Measurements from ENCODE around the gene ADRB1.
A peak's percentile ranks its signal among the peaks of the same experiment; 100 is the strongest.

Gene ADRB1

DNA sequence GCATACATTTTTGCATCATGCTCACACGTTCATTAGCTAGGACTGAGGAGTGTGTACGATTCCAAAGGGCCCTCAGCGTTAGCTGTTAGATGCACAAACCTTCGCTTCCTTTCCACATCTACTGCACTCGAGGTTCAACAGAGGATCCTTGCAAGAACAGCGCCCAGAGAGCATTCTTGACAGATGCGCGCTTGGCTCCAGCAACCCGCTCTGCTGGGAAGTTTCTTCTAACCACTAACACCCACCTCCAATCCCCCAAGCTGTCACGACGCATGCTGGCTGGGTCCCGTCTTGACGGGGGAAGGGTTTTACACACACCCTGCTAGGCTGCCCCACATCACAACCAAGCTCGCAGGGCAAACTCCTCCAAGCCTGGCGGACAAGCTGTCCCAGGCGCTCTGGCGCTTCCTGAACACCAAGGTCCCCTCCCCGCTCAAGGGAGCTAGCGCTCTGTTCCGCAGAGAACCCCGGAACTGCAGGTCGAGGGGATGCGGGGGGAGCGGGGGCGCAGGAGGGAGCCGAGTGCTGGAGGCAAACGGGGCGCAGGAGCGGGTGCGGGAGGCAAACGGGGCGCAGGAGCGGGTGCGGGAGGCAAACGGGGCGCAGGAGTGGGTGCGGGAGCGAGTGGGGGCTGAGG, 653 bp upstream of the ADRB1 start:
- TF ChIP-seq, protein P1, sequence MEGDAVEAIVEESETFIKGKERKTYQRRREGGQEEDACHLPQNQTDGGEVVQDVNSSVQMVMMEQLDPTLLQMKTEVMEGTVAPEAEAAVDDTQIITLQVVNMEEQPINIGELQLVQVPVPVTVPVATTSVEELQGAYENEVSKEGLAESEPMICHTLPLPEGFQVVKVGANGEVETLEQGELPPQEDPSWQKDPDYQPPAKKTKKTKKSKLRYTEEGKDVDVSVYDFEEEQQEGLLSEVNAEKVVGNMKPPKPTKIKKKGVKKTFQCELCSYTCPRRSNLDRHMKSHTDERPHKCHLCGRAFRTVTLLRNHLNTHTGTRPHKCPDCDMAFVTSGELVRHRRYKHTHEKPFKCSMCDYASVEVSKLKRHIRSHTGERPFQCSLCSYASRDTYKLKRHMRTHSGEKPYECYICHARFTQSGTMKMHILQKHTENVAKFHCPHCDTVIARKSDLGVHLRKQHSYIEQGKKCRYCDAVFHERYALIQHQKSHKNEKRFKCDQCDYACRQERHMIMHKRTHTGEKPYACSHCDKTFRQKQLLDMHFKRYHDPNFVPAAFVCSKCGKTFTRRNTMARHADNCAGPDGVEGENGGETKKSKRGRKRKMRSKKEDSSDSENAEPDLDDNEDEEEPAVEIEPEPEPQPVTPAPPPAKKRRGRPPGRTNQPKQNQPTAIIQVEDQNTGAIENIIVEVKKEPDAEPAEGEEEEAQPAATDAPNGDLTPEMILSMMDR (IDR thresholded peaks at IDR 0.05; ENCODE audit: low read length, missing control alignments): no peak
- DNase-seq (ENCODE audit: low read depth): peak; percentile 20
- H3K4me3 ChIP-seq (replicated peaks; ENCODE audit: low read depth, low read length): no peak overlapping the region

DNA sequence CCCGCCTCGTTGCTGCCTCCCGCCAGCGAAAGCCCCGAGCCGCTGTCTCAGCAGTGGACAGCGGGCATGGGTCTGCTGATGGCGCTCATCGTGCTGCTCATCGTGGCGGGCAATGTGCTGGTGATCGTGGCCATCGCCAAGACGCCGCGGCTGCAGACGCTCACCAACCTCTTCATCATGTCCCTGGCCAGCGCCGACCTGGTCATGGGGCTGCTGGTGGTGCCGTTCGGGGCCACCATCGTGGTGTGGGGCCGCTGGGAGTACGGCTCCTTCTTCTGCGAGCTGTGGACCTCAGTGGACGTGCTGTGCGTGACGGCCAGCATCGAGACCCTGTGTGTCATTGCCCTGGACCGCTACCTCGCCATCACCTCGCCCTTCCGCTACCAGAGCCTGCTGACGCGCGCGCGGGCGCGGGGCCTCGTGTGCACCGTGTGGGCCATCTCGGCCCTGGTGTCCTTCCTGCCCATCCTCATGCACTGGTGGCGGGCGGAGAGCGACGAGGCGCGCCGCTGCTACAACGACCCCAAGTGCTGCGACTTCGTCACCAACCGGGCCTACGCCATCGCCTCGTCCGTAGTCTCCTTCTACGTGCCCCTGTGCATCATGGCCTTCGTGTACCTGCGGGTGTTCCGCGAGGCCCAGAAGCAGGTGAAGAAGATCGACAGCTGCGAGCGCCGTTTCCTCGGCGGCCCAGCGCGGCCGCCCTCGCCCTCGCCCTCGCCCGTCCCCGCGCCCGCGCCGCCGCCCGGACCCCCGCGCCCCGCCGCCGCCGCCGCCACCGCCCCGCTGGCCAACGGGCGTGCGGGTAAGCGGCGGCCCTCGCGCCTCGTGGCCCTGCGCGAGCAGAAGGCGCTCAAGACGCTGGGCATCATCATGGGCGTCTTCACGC, 825 bp downstream of the ADRB1 start:
- TF ChIP-seq, protein P1 (IDR thresholded peaks at IDR 0.05; ENCODE audit: low read length, missing control alignments): no peak
- DNase-seq (ENCODE audit: low read depth): no peak
- H3K4me3 ChIP-seq (replicated peaks; ENCODE audit: low read depth, low read length): no peak overlapping the region

DNA sequence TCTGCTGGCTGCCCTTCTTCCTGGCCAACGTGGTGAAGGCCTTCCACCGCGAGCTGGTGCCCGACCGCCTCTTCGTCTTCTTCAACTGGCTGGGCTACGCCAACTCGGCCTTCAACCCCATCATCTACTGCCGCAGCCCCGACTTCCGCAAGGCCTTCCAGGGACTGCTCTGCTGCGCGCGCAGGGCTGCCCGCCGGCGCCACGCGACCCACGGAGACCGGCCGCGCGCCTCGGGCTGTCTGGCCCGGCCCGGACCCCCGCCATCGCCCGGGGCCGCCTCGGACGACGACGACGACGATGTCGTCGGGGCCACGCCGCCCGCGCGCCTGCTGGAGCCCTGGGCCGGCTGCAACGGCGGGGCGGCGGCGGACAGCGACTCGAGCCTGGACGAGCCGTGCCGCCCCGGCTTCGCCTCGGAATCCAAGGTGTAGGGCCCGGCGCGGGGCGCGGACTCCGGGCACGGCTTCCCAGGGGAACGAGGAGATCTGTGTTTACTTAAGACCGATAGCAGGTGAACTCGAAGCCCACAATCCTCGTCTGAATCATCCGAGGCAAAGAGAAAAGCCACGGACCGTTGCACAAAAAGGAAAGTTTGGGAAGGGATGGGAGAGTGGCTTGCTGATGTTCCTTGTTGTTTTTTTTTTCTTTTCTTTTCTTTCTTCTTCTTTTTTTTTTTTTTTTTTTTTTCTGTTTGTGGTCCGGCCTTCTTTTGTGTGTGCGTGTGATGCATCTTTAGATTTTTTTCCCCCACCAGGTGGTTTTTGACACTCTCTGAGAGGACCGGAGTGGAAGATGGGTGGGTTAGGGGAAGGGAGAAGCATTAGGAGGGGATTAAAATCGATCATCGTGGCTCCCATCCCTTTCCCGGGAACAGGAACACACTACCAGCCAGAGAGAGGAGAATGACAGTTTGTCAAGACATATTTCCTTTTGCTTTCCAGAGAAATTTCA, 1.7 kb downstream of the ADRB1 start:
- H3K4me3 ChIP-seq (replicated peaks; ENCODE audit: low read depth, low read length): no peak overlapping the region
- TF ChIP-seq, protein P1 (IDR thresholded peaks at IDR 0.05; ENCODE audit: low read length, missing control alignments): no peak
- no peak for DNase-seq (ENCODE audit: low read depth)

DNA sequence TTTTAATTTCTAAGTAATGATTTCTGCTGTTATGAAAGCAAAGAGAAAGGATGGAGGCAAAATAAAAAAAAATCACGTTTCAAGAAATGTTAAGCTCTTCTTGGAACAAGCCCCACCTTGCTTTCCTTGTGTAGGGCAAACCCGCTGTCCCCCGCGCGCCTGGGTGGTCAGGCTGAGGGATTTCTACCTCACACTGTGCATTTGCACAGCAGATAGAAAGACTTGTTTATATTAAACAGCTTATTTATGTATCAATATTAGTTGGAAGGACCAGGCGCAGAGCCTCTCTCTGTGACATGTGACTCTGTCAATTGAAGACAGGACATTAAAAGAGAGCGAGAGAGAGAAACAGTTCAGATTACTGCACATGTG, 2.4 kb downstream of the ADRB1 start:
- TF ChIP-seq, protein P1 (IDR thresholded peaks at IDR 0.05; ENCODE audit: low read length, missing control alignments): no peak
- no peak for DNase-seq (ENCODE audit: low read depth)
- H3K4me3 ChIP-seq (replicated peaks; ENCODE audit: low read depth, low read length): no peak overlapping the region

DNA sequence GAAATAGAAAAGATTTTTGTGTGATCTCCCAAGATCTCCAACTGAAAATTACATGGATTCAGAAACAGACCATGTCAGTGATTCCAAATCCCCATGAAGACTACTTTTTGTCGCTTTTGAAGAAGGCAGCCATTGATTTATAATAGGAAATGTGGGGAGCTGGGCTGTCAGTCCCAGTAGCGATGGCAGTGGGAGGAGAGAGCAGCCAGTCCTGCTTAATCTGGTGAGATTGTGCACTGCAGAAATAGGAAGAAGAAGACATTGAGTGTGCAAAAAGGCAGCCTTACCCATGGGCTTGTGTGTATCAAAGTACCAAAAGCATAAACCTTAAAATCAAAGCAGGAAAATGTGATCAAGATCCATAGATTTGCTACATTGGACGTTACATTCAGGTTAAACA, 4.8 kb downstream of the ADRB1 start:
- no peak overlapping the region for H3K4me3 ChIP-seq (replicated peaks; ENCODE audit: low read depth, low read length)
- DNase-seq (ENCODE audit: low read depth): no peak
- TF ChIP-seq, protein P1 (IDR thresholded peaks at IDR 0.05; ENCODE audit: low read length, missing control alignments): no peak

DNA sequence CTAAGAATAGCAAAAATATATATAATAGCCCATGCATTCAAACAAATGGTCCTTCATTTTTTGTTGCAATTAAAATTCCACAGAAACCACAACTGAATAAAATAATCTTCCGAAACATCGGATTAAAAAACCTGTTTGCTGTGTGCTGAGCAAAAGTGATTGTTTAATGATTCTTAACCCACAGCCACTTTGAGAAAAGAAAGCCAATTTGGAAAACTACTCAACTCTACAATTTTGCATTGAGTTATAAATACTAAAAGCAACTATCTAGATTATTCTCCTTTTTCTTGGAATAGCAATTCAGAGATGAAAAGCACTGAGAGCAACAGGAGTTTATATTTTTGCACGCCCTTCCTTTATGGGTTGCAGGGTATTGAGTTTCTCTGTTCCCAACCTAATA, 8.0 kb downstream of the ADRB1 start:
- TF ChIP-seq, protein P1 (IDR thresholded peaks at IDR 0.05; ENCODE audit: low read length, missing control alignments): no peak
- H3K4me3 ChIP-seq (replicated peaks; ENCODE audit: low read depth, low read length): no peak overlapping the region
- DNase-seq (ENCODE audit: low read depth): no peak

Measured in fibroblast of pulmonary artery (primary cell).